HCT116 (cell line): ENCODE data around the gene C11orf68. TPM values are rescaled to one million over a fixed set of nuclear protein-coding genes. Genes with fewer than 3 reads are reported as not detected.

Experiments used
- ATAC-seq: fragments of 200-7000 bp; cut with Tn5 transposase; 2 replicates; pipeline ENCODE4 v1.9.1; 2020; ENCODE audit warnings: mild to moderate bottlenecking, moderate library complexity
- BruUV-seq: library from RNA; stranded (reverse); fragments of 400-500 nt; replicated peaks from 2 replicates; lab custom pipeline; 2021; lab: Mats Ljungman, UMichigan
- CTCF ChIA-PET: fragments of 300-600 bp; sonication (Branson Sonifier 250); formaldehyde crosslinking; loops from one replicate; lab custom pipeline; 2021; ENCODE audit warnings: antibody characterized with exemption; lab: Charles Lee
- POLR2A ChIA-PET: fragments of 300-600, 350-600 bp; sonication (Branson Sonifier 250); formaldehyde crosslinking; loops from one replicate; lab custom pipeline; 2021; ENCODE audit warnings: antibody characterized with exemption; lab: Charles Lee
- RAD21 ChIA-PET, 2 experiments: fragments of 300-600 bp; sonication (Branson Sonifier 250); formaldehyde crosslinking; loops; one replicate each; lab custom pipeline; 2023; ENCODE audit warnings: low total read pairs in 2 of 2; ENCODE audit not compliant: uncharacterized antibody in 2 of 2, unreplicated experiment in 2 of 2, low non-redundant PET in 1 of 2; lab: Charles Lee
- DNase-seq: peaks from one replicate; pipeline ENCODE4 v3.0.0-alpha.2; 2010; ENCODE audit warnings: low read depth, low spot score
- H2AFZ ChIP-seq: fragments of 200-600 bp; shearing (Covaris generic), sonication (generic); 2 replicates; pipeline ENCODE4 v1.6.1; 2017; ENCODE audit warnings: low read depth, mixed run types, mixed read lengths, antibody characterized with exemption, low read length; ENCODE audit not compliant: poor library complexity, severe bottlenecking
- H3K27ac ChIP-seq: 2 replicates; pipeline ENCODE4 v1.5.1; 2012; ENCODE audit warnings: low read depth, low read length
- H3K27me3 ChIP-seq: fragments of 200-600 bp; sonication (generic); 2 replicates; pipeline ENCODE4 v1.6.1; 2016; ENCODE audit warnings: mixed run types, low read length, mixed read lengths; ENCODE audit not compliant: insufficient read depth
- H3K36me3 ChIP-seq, 2 experiments: fragments of 200-500 bp in 1 of 2; fragments of 200-600 bp in 1 of 2; sonication (Bioruptor generic) in 1 of 2; sonication (generic) in 1 of 2; 2 replicates each; pipeline versions ENCODE4 v1.5.1 to v1.6.1; 2014 to 2016; ENCODE audit warnings: low read length in 2 of 2, inconsistent platforms in 1 of 2, mixed read lengths in 1 of 2, mixed run types in 1 of 2; ENCODE audit not compliant: insufficient read depth in 2 of 2, control insufficient read depth in 1 of 2
- H3K4me1 ChIP-seq, 2 experiments: fragments of 200-600 bp in 1 of 2; sonication (generic) in 1 of 2; 2 replicates each; pipeline versions ENCODE4 v1.5.1 to v1.6.1; 2012 to 2017; ENCODE audit warnings: low read length in 2 of 2, inconsistent platforms in 1 of 2, mild to moderate bottlenecking in 1 of 2, mixed read lengths in 1 of 2, mixed run types in 1 of 2, moderate library complexity in 1 of 2; ENCODE audit not compliant: insufficient read depth in 2 of 2, control insufficient read depth in 1 of 2
- H3K4me2 ChIP-seq: fragments of 200-600 bp; sonication (generic); 2 replicates; pipeline ENCODE4 v1.6.1; 2017; ENCODE audit warnings: mixed run types, low read length, mixed read lengths
- H3K4me3 ChIP-seq, 2 experiments: fragments of 200-600 bp in 1 of 2; sonication (generic) in 1 of 2; replicated peaks in 1 of 2; 2 replicates each; pipeline ENCODE4 v1.5.1; 2011 to 2016; ENCODE audit warnings: low read length in 2 of 2, control low read depth in 1 of 2, low read depth in 1 of 2, mild to moderate bottlenecking in 1 of 2, mixed read lengths in 1 of 2, mixed run types in 1 of 2
- H3K79me2 ChIP-seq: fragments of 200-600 bp; sonication (generic); 2 replicates; pipeline ENCODE4 v1.6.1; 2017; ENCODE audit warnings: mild to moderate bottlenecking, mixed run types, low read length, moderate library complexity, mixed read lengths; ENCODE audit not compliant: insufficient read depth
- H3K9ac ChIP-seq: fragments of 200-600 bp; sonication (generic); 2 replicates; pipeline ENCODE4 v1.6.1; 2016; ENCODE audit warnings: low read length, mixed read lengths
- H3K9me2 ChIP-seq: fragments of 200-600 bp; sonication (generic), shearing (Covaris generic); 2 replicates; pipeline ENCODE4 v1.6.1; 2017; ENCODE audit warnings: mixed run types, mild to moderate bottlenecking, moderate library complexity; ENCODE audit not compliant: insufficient read depth
- H3K9me3 ChIP-seq, 2 experiments: fragments of 200-500 bp in 1 of 2; fragments of 200-600 bp in 1 of 2; sonication (Bioruptor generic) in 1 of 2; sonication (generic) in 1 of 2; 2 replicates each; pipeline ENCODE4 v1.6.1; 2014 to 2017; ENCODE audit warnings: low read length in 2 of 2, mixed read lengths in 2 of 2, inconsistent platforms in 1 of 2, low read depth in 1 of 2, mild to moderate bottlenecking in 1 of 2, mixed run types in 1 of 2, moderate library complexity in 1 of 2; ENCODE audit not compliant: control insufficient read depth in 1 of 2, insufficient read depth in 1 of 2
- H4K20me1 ChIP-seq: fragments of 200-600 bp; sonication (generic), shearing (Covaris generic); 2 replicates; pipeline ENCODE4 v1.6.1; 2017; ENCODE audit warnings: mixed run types, mild to moderate bottlenecking, moderate library complexity; ENCODE audit not compliant: insufficient read depth
- ATF3 ChIP-seq: IDR thresholded peaks from 2 replicates; pipeline ENCODE4 v1.6.1; 2012
- CTCF ChIP-seq, 3 experiments: fragments of 200-600 bp in 1 of 3; sonication (generic) in 1 of 3; IDR thresholded peaks in 2 of 3; conservative IDR thresholded peaks in 1 of 3; 2 replicates each; pipeline ENCODE4 v1.5.1; 2012 to 2017; ENCODE audit warnings: low read depth in 2 of 3, low read length in 2 of 3, antibody characterized with exemption in 1 of 3, borderline replicate concordance in 1 of 3, control low read depth in 1 of 3, mild to moderate bottlenecking in 1 of 3, mixed read lengths in 1 of 3, mixed run types in 1 of 3, moderate library complexity in 1 of 3; ENCODE audit not compliant: insufficient read depth in 1 of 3
- EGR1 ChIP-seq: IDR thresholded peaks from 2 replicates; pipeline ENCODE4 v1.6.1; 2012; ENCODE audit warnings: low read depth
- ELF1 ChIP-seq: IDR thresholded peaks from 2 replicates; pipeline ENCODE4 v1.6.1; 2012; ENCODE audit warnings: low read depth, borderline replicate concordance
- EZH2 ChIP-seq: fragments of 200-600 bp; sonication (generic); IDR thresholded peaks from 2 replicates; pipeline ENCODE4 v1.6.1; 2017; ENCODE audit warnings: antibody characterized with exemption, mixed run types
- FOSL1 ChIP-seq: IDR thresholded peaks from 2 replicates; pipeline ENCODE4 v1.6.1; 2012; ENCODE audit warnings: low read depth
- SRF ChIP-seq: IDR thresholded peaks from 2 replicates; pipeline ENCODE4 v1.6.1; 2012; ENCODE audit warnings: low read depth
- ZFX ChIP-seq: fragments of 450-650 bp; IDR thresholded peaks from 2 replicates; pipeline ENCODE4 v1.6.1; 2017
- intact Hi-C: fragments of 100-400 bp; cut with micrococcal nuclease; formaldehyde crosslinking; loops from 2 replicates; pipeline ENCODE4 v1.10.0; 2022
- total RNA-seq: library from RNA; stranded (reverse); gene quantifications from one replicate; pipeline ENCODE4 v1.2.1, GENCODE V29; 2021; ENCODE audit not compliant: unreplicated experiment

The C11orf68 gene
- total RNA-seq, 1 experiment from 2014 or later: 49.8 TPM

GRCh38 chr11:65892661-65893317 is 26.1 kb downstream of the C11orf68 start:
- H3K27ac ChIP-seq: peak overlapping the region; percentile 97
- intact Hi-C loops: no loop called here
- H3K4me2 ChIP-seq: peak overlapping the region; percentile 98
- RAD21 ChIA-PET: interaction anchor here (1.1 to 1.2 kb wide), 2 partner anchors 23 kb away, joined by 3 read pairs; no protein-coding TSS in a partner anchor
- peaks cover 16 to 87% of the 10 kb centered on the region in 2 experiments for H3K4me1 ChIP-seq
- TF ChIP-seq EZH2 (no peak), ATF3 (no peak), ZFX (no peak), ELF1 (no peak), SRF (no peak), CTCF (IDR thresholded peaks at IDR 0.05 in 2 of 3, conservative IDR thresholded peaks at IDR 0.05 in 1 of 3; ENCODE audit: borderline replicate concordance in 1 of 3, insufficient read depth in 1 of 3, low read depth in 2 of 3, low read length in 2 of 3) (no peak), FOSL1 (no peak), EGR1 (no peak)
- TF ChIP-seq, all 23 proteins: peak for 0
- ChIA-PET CTCF (interaction anchor here (0.8 to 6.5 kb wide), 8 partner anchors 19 to 330 kb away, joined by 3 to 82 read pairs (median 3); partner anchors contain the start of genes CFL1 and MUS81), POLR2A (interaction anchor here (0.6 to 8.5 kb wide), 9 partner anchors 10 to 278 kb away, joined by 3 to 124 read pairs (median 9); partner anchors contain the start of genes CFL1, FOSL1, MUS81 and PCNX3)
- H2AFZ ChIP-seq: no peak overlapping the region
- no peaks in the 10 kb centered on the region for H3K9me2 ChIP-seq
- no peaks in the 10 kb centered on the region for H3K9me3 ChIP-seq
- BruUV-seq: no TSS peak
- no peaks in the 10 kb centered on the region for H3K27me3 ChIP-seq
- peak overlapping the region in 1 of 2 experiments; percentile 53; a peak in 2 of 4 replicates for H3K4me3 ChIP-seq
- DNase-seq (no peak), ATAC-seq (no peak)
- peak overlapping the region; percentile 87 for H3K9ac ChIP-seq
- peaks cover 31% of the 10 kb centered on the region; the same call in 1 of the 2 replicates for H4K20me1 ChIP-seq
- peaks cover 10 to 37% of the 10 kb centered on the region in 2 experiments; a peak in 3 of 4 replicates for H3K36me3 ChIP-seq
- peaks cover 66% of the 10 kb centered on the region for H3K79me2 ChIP-seq
